Mesendoderm (in vitro differentiated cells): ENCODE results near the gene ADAMTS13.

Source experiments
- DNase-seq: peaks from one replicate; pipeline ENCODE4 v3.0.0; 2013
- H2AK5ac ChIP-seq: 2 replicates; pipeline ENCODE4 v1.6.1; 2013; ENCODE audit warnings: low read length, inconsistent platforms
- H2BK120ac ChIP-seq: 2 replicates; pipeline ENCODE4 v1.6.1; 2013; ENCODE audit warnings: low read depth, mild to moderate bottlenecking, low read length, moderate library complexity, mixed read lengths
- H2BK15ac ChIP-seq: replicated peaks from 2 replicates; pipeline ENCODE4 v1.6.1; 2013; ENCODE audit warnings: low read depth, mild to moderate bottlenecking, moderate library complexity
- H2BK5ac ChIP-seq: 2 replicates; pipeline ENCODE4 v1.6.1; 2013; ENCODE audit warnings: low read length, inconsistent platforms
- H3K18ac ChIP-seq: 2 replicates; pipeline ENCODE4 v1.6.1; 2013; ENCODE audit warnings: mild to moderate bottlenecking, low read length, mixed read lengths
- H3K23ac ChIP-seq: one replicate; pipeline ENCODE4 v1.6.1; 2013; ENCODE audit warnings: low read length
- H3K27ac ChIP-seq: 2 replicates; pipeline ENCODE4 v1.5.1; 2013; ENCODE audit warnings: low read depth, mild to moderate bottlenecking, inconsistent platforms, low read length, moderate library complexity
- H3K27me3 ChIP-seq: 2 replicates; pipeline ENCODE4 v1.6.1; 2013; ENCODE audit warnings: low read length, control low read depth, mild to moderate bottlenecking, inconsistent platforms; ENCODE audit not compliant: insufficient read depth, poor library complexity
- H3K36me3 ChIP-seq: 2 replicates; pipeline ENCODE4 v1.6.1; 2013; ENCODE audit warnings: low read length, inconsistent platforms; ENCODE audit not compliant: control insufficient read depth, insufficient read depth
- H3K4ac ChIP-seq: one replicate; pipeline ENCODE4 v1.6.1; 2013; ENCODE audit warnings: low read depth, mild to moderate bottlenecking, low read length, moderate library complexity
- H3K4me1 ChIP-seq: 2 replicates; pipeline ENCODE4 v1.6.1; 2013; ENCODE audit warnings: low read depth, low read length, inconsistent platforms; ENCODE audit not compliant: control insufficient read depth
- H3K4me2 ChIP-seq: 2 replicates; pipeline ENCODE4 v1.6.1; 2013; ENCODE audit warnings: low read length
- H3K4me3 ChIP-seq: 2 replicates; pipeline ENCODE4 v1.5.1; 2013; ENCODE audit warnings: mild to moderate bottlenecking, low read length
- H3K56ac ChIP-seq: one replicate; pipeline ENCODE4 v1.6.1; 2013; ENCODE audit warnings: low read length
- H3K79me1 ChIP-seq: 2 replicates; pipeline ENCODE4 v1.6.1; 2013; ENCODE audit warnings: low read length, inconsistent platforms
- H3K79me2 ChIP-seq: 2 replicates; pipeline ENCODE4 v1.6.1; 2013; ENCODE audit warnings: mild to moderate bottlenecking, low read length; ENCODE audit not compliant: control insufficient read depth, insufficient read depth
- H3K9ac ChIP-seq: 2 replicates; pipeline ENCODE4 v1.6.1; 2013; ENCODE audit warnings: low read length, inconsistent platforms
- H4K5ac ChIP-seq: one replicate; pipeline ENCODE4 v1.6.1; 2013; ENCODE audit warnings: low read length
- H4K8ac ChIP-seq: one replicate; pipeline ENCODE4 v1.6.1; 2013; ENCODE audit warnings: low read depth, mild to moderate bottlenecking, control low read depth, low read length, moderate library complexity
- WGBS: extraction: QIAGEN DNeasy Blood & Tissue Kit; methylation state at CpG from one replicate; pipeline ENCODE4 v1.1.7; 2013; ENCODE audit warnings: low lambda C conversion rate, missing lambda C conversion rate; ENCODE audit not compliant: insufficient coverage; ENCODE audit errors: extremely low coverage; 5-methylcytosine and 5-hydroxymethylcytosine counted together

The ADAMTS13 gene

DNA sequence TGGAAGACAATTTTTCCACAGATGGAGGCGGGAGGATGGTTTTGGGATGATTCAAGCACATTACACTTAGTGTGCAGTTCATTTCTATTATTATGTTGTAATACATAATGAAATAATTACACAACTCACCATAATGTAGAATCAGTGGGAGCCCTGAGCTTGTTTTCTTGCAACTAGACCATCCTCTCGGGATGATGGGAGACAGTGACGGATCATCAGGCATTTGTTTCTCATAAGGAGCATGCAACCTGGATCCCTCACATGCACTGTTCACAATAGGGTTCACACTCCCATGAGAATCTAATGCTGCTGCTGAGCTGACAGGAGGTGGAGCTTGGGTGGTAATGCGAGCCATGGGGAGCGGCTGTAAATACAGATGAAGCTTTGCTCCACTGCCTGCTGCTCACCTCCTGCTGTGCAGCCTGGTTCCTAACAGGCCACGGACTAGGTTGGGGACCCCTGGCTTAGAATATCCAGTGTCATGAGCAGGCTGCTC lies 44.4 kb upstream of the ADAMTS13 start:
- H2BK120ac ChIP-seq: no peak overlapping the region
- H4K8ac ChIP-seq: no peak overlapping the region
- no peak for DNase-seq
- H3K79me2 ChIP-seq: peaks cover 22% of the 10 kb centered on the region
- no peak overlapping the region for H3K4ac ChIP-seq
- no peak overlapping the region for H3K27ac ChIP-seq
- H2AK5ac ChIP-seq: no peak overlapping the region
- H2BK15ac ChIP-seq: no peak overlapping the region
- H3K9ac ChIP-seq: no peak overlapping the region
- no peaks in the 10 kb centered on the region for H3K4me1 ChIP-seq
- no peak overlapping the region for H3K18ac ChIP-seq
- no peak overlapping the region for H4K5ac ChIP-seq
- no peaks in the 10 kb centered on the region for H3K27me3 ChIP-seq
- no peak overlapping the region for H3K56ac ChIP-seq
- no peak overlapping the region for H3K4me3 ChIP-seq
- peaks cover 9% of the 10 kb centered on the region for H3K79me1 ChIP-seq
- H3K36me3 ChIP-seq: peaks cover 2% of the 10 kb centered on the region
- no CpG with 5 or more reads among the region's 6 CpGs for WGBS
- no peak overlapping the region for H3K23ac ChIP-seq
- H3K4me2 ChIP-seq: no peak overlapping the region
- H2BK5ac ChIP-seq: no peak overlapping the region

- DNase-seq: no peak
- no peak overlapping the region for H2BK120ac ChIP-seq
- no CpG with 5 or more reads among the region's 1 CpG for WGBS
These were observed 43.7 kb upstream of the ADAMTS13 start for GRCh38 chr9:133378408-133378962.

GRCh38 chr9:133379153-133380086 lies 42.7 kb upstream of the ADAMTS13 start:
- Histone ChIP-seq H3K27me3 (no peaks in the 10 kb centered on the region), H2AK5ac (no peak overlapping the region), H3K27ac (no peak overlapping the region), H2BK5ac (no peak overlapping the region), H3K4me3 (no peak overlapping the region), H3K79me1 (peaks cover 4% of the 10 kb centered on the region), H3K36me3 (no peaks in the 10 kb centered on the region), H3K4me1 (no peaks in the 10 kb centered on the region), H4K5ac (no peak overlapping the region), H3K79me2 (peaks cover 11% of the 10 kb centered on the region), H3K56ac (no peak overlapping the region), H3K23ac (no peak overlapping the region), H4K8ac (no peak overlapping the region), H2BK120ac (no peak overlapping the region), H3K4ac (no peak overlapping the region), H3K9ac (no peak overlapping the region), H2BK15ac (no peak overlapping the region), H3K18ac (no peak overlapping the region), H3K4me2 (no peak overlapping the region)
- DNase-seq: no peak
- no CpG with 5 or more reads among the region's 14 CpGs for WGBS

More at GRCh38 chr9:133378408-133378962, 43.7 kb upstream of the ADAMTS13 start:
- no peaks in the 10 kb centered on the region for H3K4me1 ChIP-seq
- H3K23ac ChIP-seq: no peak overlapping the region
- H2BK5ac ChIP-seq: no peak overlapping the region
- H3K79me1 ChIP-seq: peaks cover 5% of the 10 kb centered on the region
- H3K27me3 ChIP-seq: no peaks in the 10 kb centered on the region
- H3K4ac ChIP-seq: no peak overlapping the region
- H3K4me3 ChIP-seq: no peak overlapping the region
- H3K18ac ChIP-seq: no peak overlapping the region
- no peak overlapping the region for H2AK5ac ChIP-seq
- H3K56ac ChIP-seq: no peak overlapping the region
- H4K5ac ChIP-seq: no peak overlapping the region
- H2BK15ac ChIP-seq: no peak overlapping the region
- H3K36me3 ChIP-seq: peaks cover 1% of the 10 kb centered on the region
- H3K4me2 ChIP-seq: no peak overlapping the region
- H4K8ac ChIP-seq: no peak overlapping the region
- H3K9ac ChIP-seq: no peak overlapping the region
- H3K27ac ChIP-seq: no peak overlapping the region
- H3K79me2 ChIP-seq: peaks cover 16% of the 10 kb centered on the region

DNA sequence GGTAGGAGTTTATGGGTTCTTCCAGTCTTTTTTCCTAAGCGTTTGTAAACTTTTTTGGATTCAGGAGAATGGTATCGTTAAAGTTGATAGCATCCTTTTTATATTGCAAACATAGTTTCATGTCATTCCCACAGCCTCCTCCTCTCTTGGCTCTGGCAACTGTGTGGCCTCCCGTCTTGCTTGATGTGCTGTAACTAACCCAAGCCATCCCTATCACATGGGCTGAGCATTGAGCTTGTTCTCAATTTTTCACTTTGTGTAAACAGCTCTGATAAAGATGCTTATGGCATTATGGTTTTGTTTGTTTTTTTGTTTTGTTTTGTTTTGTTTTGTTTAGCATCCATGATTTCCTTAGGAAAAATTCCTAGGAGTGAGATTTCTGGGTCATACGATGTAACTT lies 41.4 kb upstream of the ADAMTS13 start:
- no peak overlapping the region for H3K23ac ChIP-seq
- H3K9ac ChIP-seq: no peak overlapping the region
- no peak overlapping the region for H2BK5ac ChIP-seq
- no peak overlapping the region for H3K4ac ChIP-seq
- H2BK15ac ChIP-seq: no peak overlapping the region
- H3K79me1 ChIP-seq: no peaks in the 10 kb centered on the region
- no peak overlapping the region for H4K5ac ChIP-seq
- no peak for DNase-seq
- H2AK5ac ChIP-seq: no peak overlapping the region
- no peak overlapping the region for H2BK120ac ChIP-seq
- no peaks in the 10 kb centered on the region for H3K79me2 ChIP-seq
- WGBS: no CpG with 5 or more reads among the region's 4 CpGs
- no peak overlapping the region for H3K27ac ChIP-seq
- no peaks in the 10 kb centered on the region for H3K27me3 ChIP-seq
- H4K8ac ChIP-seq: no peak overlapping the region
- no peak overlapping the region for H3K18ac ChIP-seq
- no peaks in the 10 kb centered on the region for H3K4me1 ChIP-seq
- no peak overlapping the region for H3K4me2 ChIP-seq
- no peak overlapping the region for H3K4me3 ChIP-seq
- no peaks in the 10 kb centered on the region for H3K36me3 ChIP-seq
- no peak overlapping the region for H3K56ac ChIP-seq

- Histone ChIP-seq H3K23ac (no peak overlapping the region), H3K4me2 (no peak overlapping the region), H3K27me3 (no peaks in the 10 kb centered on the region), H3K4me3 (no peak overlapping the region), H3K27ac (no peak overlapping the region), H2BK120ac (no peak overlapping the region), H3K9ac (no peak overlapping the region), H3K4ac (no peak overlapping the region), H2BK15ac (no peak overlapping the region), H4K5ac (no peak overlapping the region), H4K8ac (no peak overlapping the region), H3K56ac (no peak overlapping the region), H2BK5ac (no peak overlapping the region), H3K79me2 (no peaks in the 10 kb centered on the region), H3K18ac (no peak overlapping the region), H3K4me1 (no peaks in the 10 kb centered on the region), H2AK5ac (no peak overlapping the region), H3K36me3 (no peaks in the 10 kb centered on the region), H3K79me1 (no peaks in the 10 kb centered on the region)
- no peak for DNase-seq
- 100% methylated on average over 3 of the region's 4 CpGs for WGBS
These were observed 39.5 kb upstream of the ADAMTS13 start for GRCh38 chr9:133382507-133383141.
